Erythroblast (primary cell): Measurements from ENCODE around the gene STIMATE.

Experiments used
- GATA1 ChIP-seq: IDR thresholded peaks from 2 replicates; pipeline ENCODE4 v1.6.1; 2011; ENCODE audit warnings: low read depth, mild to moderate bottlenecking, control low read depth, low read length, moderate library complexity
- POLR2A ChIP-seq: IDR thresholded peaks from 2 replicates; pipeline ENCODE4 v1.6.1; 2011; ENCODE audit warnings: mild to moderate bottlenecking, low read length

GRCh38 chr3:52792961-52793695 is 104.2 kb downstream of the STIMATE start:
- TF ChIP-seq POLR2A (no peak), GATA1 (no peak)
